Endometrial microvascular endothelial cells (primary cell): Measurements from ENCODE around the gene BDH1. TPM values are rescaled to one million over a fixed set of nuclear protein-coding genes. Genes with fewer than 3 reads are reported as not detected.
"Not testable (repeated sequence)": the region's sequence is repeated elsewhere in the genome, so short reads cannot be mapped to it uniquely, and the experiment has no call there.

ENCODE experiments used
- in situ Hi-C: cut with HindIII; loops from 2 replicates; pipeline ENCODE4 v1.10.0; 2017; ENCODE audit warnings: low sequenced_read_pairs, low pct_unique_long_range_greater_than_20kb; ENCODE audit errors: inconsistent ontology term
- total RNA-seq: library from RNA; depleted of rRNA; stranded (reverse); fragments of >200 nt; gene quantifications from one replicate; pipeline ENCODE4 v1.2.3, GENCODE V29; 2015; ENCODE audit errors: inconsistent ontology term

The BDH1 gene
- total RNA-seq, 1 donor from 2014 or later = 6.0 TPM

- in situ Hi-C loops = no loop called here
Observed at GRCh38 chr3:197583371-197583770, 27.6 kb upstream of the BDH1 start.

DNA sequence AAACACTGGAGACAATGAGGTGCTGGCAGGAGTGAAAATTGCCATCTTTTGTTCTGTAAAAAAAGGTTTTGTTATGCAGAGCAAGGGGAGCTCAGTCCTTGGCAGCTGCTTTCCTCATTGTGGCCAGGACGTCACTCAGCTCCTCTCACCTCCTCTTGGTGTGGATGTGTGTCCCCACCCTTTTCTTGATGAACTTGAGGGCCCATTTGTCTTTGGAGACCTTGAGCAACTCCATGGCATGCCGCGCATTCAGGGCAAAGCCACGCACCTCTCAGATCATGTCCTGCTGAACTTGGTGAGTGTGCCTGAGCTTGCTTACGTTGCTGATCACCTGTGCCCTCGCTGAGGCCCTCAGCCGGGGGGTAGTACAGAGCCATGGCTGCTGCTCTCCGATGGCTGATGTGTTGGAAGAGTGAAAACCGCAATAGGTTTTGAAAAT is 24.5 kb upstream of the BDH1 start:
- in situ Hi-C loops = no loop called here

DNA sequence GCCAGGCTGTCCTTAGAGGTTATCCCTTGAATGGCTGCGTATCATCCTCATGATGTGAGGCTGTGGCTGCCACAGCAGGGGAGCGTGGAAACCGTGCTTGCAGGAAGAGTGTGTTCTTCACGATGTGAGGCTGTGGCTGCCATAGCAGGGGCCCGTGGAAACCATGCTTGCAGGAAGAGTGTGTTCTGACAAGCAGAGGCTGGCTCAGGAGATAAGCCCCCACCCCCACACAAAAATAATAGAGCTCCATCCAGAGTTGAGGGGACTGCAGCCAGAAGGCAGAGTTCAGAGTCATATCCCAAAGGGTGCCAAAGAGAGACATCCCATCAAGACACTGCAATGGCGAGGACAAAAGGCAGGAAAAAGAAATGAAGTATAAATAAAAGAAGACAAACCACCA is 22.6 kb upstream of the BDH1 start:
- in situ Hi-C loops = no loop called here

DNA sequence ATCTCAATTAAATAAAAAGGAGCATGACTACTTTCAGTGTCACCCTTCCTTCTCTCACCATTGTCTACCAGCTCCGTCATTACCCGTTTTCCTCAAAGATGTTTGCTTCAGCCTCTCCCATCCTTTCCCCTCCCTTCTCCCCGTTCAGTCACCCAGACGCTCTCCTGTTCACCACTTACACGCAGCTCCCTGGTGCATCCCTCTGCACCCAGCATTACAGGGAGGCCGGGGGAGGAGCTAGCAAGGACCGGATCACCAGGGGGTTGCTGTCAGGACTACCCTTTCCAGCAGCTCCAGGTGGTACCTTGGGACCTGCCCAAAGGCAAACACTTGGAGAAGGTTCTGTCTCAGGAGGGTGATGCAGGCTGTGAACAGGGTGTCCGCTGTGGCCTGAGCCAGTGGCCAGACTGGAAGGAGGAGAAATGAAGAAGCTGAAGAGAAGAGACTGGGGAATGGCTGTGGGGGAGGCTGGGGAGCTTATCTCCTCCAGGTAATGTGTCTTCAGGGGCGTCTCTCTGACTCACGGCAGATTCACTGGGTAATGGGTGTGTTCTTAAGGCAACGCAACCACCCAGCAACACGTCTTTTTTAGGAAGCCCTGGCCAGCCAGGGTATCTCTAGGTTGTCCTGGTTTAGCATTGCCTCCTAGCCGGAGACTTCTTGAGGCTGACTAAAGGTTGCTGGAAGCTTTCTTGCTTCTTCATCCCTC is 21.8 kb upstream of the BDH1 start:
- in situ Hi-C loops = no loop called here

GRCh38 chr3:197576838-197577237 is 21.1 kb upstream of the BDH1 start:
- in situ Hi-C loops = no loop called here

GRCh38 chr3:197575362-197575761 is 19.6 kb upstream of the BDH1 start:
- in situ Hi-C loops = no loop called here

GRCh38 chr3:197574396-197574991 is 18.7 kb upstream of the BDH1 start:
- in situ Hi-C loops = not testable (repeated sequence)

DNA sequence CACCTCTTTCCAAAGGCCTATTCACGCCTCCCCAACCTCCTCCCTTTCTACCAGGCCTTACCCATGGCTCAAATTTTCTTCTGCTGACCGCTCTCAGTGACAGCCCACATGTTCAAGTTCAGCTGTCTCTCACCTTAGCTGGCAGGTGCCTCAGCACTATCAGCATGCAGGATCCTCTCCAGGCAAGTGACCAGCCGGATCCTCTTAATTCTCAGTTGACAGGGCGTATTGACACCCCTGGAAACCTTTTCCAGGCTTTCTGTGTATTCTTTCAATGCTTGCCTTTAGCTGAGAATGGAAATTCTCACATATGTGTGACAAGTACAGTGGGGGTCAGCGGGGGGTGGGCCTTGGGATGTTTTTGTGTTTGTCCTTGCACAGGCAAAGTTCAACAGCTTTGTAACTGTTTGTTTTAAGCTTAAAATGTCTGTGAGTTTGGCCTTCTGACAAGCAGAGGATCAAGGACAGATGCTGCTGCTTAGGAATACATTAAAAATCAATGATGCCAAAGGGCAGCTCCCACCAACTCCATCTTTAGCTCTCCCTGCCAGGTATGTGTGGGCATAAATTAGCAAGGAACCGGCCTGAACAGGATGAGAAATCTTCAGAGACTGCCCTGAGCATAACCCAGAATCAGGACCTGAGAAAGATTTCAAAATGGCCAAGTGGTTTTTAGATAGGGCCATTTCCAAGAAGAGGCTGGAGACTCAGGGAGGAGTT is 17.4 kb upstream of the BDH1 start:
- in situ Hi-C loops = no loop called here

GRCh38 chr3:197571880-197572172 is 16.1 kb upstream of the BDH1 start:
- in situ Hi-C loops = not testable (repeated sequence)

DNA sequence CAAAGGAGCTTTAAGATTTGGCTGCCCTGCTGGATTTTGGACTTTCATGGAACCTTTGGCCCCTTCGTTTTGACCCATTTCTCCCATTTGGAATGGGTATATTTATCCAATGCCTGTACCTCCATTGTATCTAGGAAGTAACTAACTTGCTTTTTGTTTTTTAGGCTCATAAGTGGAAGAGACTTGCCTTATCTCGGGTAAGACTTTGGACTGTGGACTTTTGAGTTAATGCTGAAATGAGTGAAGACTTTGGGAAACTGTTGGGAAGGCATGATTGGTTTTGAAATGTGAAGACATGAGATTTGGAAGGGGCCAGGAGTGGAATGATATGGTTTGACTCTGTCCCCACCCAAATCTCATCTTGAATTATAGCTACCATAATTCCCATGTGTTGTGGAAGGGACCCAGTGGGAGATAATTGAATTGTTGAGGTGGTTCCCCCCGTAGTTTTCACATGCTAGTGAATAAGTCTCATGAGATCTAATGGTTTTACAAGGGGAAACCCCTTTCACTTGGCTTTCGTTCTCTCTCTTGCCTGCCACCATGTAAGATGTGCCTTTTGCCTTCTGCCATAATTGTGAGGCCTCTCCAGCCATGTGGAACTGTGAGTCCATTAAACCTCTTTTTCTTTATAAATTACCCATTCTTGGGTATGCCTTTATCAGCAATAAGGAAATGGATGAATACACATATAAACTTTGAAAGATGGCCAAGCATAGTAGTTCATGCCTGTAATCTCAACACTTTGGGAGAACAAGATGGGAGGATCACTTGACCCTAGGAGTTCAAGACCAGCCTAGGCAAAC is 15.5 kb upstream of the BDH1 start:
- in situ Hi-C loops = not testable (repeated sequence)

DNA sequence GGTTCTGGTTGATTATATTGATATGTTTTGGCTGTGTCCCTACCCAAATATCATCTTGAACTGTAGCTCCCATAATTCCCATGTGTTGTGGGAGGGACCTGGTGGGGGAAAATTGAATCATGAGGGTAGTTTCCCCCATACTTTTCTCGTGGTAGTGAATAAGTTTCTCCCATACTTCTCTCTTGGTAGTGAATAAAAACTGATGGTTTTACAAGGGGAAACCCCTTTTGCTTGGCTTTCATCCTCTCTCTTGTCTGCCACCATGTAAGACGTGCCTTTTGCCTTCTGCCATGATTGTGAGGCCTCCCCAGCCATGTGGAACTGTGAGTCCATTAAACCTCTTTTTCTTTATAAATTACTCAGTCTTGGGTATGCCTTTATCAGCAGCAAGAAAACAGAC is 13.7 kb upstream of the BDH1 start:
- in situ Hi-C loops = not testable (repeated sequence)

DNA sequence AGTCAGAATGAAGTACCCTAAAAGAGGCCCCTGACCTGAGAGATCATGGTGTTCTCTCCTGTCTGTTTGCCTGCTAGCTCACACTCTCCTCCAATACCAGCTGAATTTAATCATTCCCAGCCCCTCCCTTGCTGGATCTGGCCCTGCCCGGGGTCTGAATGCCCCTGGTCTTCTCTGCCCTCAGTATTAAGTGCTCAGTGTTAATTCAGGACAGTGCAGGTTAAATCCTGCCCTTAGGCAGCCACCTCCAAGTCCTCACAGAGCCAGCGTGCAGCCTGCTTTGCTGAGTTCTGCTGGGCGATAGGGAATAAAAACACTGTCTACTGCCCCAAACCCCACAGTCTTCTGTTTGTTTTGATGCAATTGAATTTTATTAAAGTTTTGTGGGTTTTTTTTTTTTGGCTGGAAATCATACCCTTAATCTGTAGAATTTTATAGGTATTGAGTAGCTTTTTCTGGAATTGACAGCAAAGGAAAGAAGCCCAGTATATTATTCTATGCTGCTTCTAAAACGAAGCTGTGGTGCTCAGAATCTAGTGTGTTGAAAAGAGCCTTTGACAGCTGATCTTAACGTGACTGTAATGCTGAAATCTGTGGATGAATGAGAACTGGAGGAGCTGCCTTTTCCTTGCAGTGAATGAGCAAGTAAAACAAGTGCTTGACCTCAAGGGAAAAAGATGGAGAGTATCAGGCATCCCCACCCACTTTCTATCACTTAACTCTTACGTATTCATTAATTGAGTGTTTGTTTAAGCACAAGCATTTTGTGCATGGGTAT is 12.3 kb upstream of the BDH1 start:
- in situ Hi-C loops = no loop called here

GRCh38 chr3:197566155-197566554 is 10.4 kb upstream of the BDH1 start:
- in situ Hi-C loops = not testable (repeated sequence)

DNA sequence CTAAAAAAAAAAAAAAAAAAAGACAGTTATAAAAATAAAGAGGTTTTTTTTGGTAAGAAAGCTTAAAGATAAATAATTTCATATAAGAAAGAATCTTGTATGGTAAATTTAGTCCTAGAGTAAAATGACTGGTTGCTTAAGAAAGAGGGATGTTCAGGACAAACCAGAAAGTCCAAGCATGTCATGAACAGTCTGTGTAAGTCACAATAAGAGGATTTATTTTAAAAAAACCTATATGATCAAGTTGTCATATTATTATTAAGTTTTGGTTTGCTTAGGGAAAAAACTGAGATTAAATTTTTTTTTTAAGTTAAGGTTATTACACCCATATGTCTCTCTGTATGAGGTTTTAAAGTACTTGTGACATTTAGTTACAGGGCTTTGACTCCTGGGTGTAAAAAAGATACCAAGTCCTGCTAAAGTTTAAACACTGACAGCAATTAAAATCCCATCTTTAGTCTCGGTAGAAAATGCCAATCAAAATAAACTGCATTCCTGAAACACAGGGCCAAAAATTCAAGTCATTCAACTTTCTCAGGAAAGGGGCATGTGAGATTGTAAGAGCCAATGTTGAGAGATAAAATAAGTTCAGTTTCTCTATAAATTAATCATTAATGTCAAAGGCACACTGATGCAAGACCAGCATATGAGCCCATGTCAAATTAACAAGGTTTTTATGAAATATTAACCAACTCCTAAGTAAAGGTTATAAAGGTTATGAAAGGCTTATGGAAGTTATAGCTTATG is 8.5 kb upstream of the BDH1 start:
- in situ Hi-C loops = no loop called here

- in situ Hi-C loops = no loop called here
Observed at GRCh38 chr3:197562398-197563251, 6.9 kb upstream of the BDH1 start.

DNA sequence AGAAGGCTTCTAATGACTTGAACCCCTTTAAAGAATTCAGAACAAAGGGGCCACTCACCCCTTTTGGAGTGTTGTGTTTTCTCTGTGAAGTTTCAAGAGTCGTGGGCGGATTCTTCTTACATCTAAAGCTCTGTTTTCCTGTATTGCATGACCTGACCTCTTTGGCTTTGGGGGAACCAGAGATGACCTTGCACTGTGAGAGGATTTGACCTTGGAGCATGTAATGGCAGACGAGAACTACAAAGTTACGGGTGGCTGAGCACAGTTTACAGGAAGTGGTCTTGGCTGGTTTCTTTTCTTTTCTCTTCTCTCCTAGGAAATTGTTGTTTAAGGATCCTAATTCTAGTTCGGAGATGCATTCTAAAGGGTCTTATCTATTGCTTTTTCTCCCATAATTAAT is 6.2 kb upstream of the BDH1 start:
- in situ Hi-C loops = no loop called here

DNA sequence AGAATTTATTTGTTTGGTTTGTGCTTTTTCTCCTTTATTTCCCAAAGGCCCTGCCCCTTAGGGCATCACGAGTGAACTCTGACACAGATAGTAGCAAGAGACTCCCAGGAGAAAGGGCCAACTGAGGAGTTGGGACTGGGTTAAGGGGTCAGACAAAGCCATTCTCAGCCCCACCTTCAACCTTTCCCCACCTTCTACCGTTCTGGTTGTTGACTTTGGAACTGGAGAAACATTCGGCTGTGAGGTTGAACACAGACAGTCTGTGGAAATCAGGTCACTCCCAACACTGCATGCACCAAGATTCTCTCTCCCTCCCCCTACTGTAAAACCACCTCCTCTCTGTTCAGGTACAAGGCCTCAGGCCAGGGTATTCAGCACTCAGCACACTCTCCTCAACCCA is 3.9 kb upstream of the BDH1 start:
- in situ Hi-C loops = no loop called here
